Measurements from ENCODE around the gene IDUA.

IDUA gene

DNA sequence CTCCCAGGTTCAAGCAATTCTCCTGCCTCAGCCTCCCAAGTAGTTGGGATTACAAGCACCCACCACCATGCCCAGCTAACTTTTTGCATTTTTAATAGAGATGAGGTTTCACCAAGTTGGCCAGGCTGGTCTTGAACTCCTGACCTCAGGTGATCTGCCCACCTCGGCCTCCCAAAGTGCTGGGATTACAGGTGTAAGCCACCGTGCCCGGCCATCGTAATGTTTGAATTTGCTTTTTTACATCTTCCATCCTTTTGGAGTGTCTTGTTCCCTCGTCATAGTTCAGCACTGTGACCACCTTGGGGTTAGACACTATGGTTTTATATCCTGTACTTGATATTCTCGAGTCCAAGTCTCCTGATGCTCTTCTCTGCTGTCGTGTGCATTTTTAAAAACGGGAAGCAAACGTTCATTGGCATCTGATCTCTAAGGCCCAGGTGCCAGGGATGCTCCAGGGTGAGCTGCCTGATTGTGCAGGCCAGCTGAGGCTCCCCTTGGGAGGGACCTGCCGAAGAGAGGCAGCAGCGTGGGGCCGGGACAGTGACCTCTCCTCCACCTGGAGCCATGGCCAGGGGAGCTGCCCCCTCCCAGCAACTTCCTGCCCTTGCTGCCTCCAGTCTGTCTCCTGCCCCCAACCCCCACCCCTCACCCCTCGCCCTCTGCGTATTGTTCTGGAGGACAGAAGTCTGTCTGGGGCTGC lies 30.2 kb upstream of the IDUA start:
- DNase-seq: no peak

DNA sequence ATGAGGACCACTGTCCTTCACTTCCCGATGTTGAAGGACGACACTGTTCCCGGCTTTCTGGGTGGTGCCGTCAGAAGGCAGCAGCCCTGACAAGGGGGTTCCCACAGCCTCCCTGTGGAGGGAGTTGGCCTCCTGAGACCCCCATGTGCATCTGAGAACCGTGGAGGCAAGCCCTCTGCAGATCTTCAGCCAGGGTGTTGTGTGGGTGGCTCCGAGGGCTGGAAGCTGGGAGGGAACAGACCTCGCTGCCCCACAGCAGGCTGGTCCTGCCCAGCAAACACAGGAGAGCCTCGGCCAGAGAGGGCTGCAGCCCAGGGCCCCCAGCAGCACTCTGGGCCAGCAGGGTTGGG lies 29.6 kb upstream of the IDUA start:
- DNase-seq: no peak

DNA sequence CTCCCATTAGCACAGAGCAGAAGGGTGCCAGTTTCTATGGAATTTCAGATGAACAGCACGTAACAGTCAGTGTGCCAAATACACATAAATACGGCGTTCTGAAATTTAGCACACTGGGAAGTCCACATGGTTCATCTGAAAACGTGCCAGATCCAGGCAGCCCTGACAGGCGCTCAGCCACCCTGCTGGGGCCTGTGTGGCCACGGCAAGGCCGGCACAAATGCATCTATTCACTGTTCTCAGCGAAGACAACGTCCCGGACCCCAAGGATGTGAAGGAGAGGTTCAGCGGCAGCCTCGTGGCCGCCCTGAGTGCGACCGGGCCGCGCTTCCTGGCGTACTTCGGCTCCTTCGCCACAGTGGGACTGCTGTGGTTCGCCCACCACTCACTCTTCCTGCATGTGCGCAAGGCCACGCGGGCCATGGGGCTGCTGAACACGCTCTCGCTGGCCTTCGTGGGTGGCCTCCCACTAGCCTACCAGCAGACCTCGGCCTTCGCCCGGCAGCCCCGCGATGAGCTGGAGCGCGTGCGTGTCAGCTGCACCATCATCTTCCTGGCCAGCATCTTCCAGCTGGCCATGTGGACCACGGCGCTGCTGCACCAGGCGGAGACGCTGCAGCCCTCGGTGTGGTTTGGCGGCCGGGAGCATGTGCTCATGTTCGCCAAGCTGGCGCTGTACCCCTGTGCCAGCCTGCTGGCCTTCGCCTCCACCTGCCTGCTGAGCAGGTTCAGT lies 29.1 kb upstream of the IDUA start:
- DNase-seq: no peak

DNA sequence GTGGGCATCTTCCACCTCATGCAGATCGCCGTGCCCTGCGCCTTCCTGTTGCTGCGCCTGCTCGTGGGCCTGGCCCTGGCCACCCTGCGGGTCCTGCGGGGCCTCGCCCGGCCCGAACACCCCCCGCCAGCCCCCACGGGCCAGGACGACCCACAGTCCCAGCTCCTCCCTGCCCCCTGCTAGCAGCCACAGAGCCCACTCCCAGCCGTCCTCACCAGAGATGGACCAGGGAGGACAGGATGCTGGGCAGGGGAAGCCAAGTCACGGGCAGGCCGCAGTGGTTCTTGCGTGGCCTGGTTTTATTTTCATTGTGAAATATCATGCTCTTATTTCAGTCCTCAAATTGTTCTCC lies 28.6 kb upstream of the IDUA start:
- no peak for DNase-seq

GRCh38 chr4:958696-959337 lies 28.0 kb upstream of the IDUA start:
- DNase-seq: no peak

- no peak for DNase-seq
These were observed 27.3 kb upstream of the IDUA start for GRCh38 chr4:959338-960139.

DNA sequence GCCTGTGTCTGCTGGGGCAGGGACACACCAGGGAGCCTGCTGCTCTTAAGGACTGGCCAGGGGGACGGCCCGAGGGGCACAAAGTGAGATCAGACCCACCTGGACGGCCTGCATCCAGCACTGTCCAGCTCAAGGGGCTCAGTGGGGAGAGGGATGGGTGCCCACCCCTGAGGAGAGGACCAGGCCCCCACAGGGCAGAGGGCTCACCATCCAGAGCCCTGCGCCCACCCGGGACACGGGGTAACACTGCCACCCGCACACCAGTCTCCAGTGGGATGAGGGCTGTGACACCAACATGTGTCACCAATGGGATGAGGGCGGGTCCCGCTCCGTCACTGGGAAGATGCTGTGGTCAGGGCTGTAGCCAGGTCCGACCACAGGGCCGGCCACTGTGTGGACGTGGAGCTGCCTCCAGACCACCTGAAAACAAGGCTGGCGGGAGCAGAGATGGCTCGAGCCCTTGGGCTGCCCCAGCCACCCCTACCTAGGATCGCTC lies 26.7 kb upstream of the IDUA start:
- DNase-seq: no peak

- no peak for DNase-seq
These were observed 26.1 kb upstream of the IDUA start for GRCh38 chr4:960636-961350.

DNA sequence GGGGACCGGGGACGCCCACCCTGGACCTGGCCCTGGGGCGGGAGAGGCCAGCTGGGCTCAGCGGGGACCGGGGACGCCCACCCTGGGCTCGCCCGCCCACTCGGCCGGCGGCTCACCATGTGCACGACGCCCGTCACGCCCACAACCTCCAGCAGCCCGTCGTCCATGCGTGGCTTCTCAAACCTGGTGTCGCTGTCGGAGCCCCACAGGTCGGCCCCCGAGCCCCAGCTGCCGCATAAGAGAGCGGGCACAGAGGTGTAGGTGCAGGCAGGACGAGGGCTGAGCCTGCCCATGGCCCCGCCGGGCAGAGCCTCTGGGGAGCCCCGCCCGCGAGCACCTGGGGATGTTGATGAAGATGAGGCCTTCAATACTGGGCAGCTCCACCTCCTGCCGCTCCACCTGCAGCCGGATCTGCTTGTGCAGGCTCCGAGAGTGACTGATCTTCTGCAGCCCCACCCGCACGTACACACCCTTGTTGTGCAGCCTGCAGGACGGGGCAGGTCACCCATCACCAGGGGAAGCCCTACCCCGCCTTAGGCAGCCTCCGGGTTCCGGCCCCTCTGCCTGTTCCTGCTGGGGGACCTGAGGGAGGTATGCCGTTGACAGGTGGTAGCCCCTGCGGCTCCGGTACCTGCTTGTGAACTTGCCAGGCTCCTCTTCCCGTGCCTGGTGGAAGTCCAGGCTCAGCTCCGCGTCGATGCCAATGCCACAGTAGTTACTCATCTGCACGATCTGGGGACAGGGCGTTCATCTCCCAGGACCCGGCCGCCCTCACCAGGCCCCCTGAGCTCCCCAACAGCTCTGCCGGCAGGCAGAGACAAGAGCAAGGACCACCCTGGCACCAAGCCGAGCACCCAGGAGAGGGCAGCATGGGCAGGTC lies 25.3 kb upstream of the IDUA start:
- DNase-seq: no peak

DNA sequence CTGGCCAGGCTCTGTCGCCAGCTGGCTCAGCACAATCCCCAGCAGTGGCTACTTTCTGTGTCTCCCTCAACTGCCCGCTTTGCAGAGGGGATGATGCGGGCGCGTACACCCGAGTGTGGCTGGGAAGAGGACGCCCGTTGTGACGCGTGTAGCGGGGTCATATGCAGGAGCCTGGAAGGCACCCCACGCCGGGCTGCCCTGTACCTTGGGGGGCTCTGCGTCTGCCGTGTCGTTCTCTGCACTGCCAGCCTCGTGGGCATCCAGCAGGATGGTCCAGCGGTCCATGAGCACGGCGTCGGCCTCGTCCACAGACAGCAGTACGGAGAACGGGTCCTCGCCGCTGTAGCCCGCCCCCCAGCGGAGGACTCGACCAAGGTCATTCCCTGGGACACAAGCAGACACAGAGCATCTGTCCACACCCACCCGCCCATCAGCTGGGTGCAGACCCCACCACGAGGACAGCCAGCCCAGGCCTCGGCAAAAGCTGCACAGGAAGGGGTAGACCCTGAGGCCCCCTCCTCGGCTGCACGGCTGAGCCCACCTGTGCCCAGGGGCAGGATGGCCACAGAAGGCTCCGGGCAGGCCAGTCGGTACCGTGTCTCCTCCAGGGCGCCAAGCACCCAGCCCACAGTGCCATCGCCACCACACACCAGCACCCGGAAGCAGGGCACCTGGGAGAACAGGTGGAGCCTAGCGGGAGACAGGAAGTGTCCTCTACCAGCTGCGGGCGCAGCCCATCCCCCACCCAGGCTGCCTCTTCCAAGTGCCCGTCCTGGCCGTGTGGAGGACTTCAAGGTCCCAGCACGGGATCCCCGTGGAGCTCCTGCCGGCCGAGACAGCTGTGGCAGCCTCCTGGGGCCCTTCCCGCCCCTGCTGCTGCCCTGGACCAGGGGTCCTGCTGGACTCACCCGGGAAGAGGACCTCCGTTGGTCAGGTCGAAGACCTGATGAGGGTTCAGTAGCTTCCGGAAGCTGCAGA lies 24.3 kb upstream of the IDUA start:
- no peak for DNase-seq

DNA sequence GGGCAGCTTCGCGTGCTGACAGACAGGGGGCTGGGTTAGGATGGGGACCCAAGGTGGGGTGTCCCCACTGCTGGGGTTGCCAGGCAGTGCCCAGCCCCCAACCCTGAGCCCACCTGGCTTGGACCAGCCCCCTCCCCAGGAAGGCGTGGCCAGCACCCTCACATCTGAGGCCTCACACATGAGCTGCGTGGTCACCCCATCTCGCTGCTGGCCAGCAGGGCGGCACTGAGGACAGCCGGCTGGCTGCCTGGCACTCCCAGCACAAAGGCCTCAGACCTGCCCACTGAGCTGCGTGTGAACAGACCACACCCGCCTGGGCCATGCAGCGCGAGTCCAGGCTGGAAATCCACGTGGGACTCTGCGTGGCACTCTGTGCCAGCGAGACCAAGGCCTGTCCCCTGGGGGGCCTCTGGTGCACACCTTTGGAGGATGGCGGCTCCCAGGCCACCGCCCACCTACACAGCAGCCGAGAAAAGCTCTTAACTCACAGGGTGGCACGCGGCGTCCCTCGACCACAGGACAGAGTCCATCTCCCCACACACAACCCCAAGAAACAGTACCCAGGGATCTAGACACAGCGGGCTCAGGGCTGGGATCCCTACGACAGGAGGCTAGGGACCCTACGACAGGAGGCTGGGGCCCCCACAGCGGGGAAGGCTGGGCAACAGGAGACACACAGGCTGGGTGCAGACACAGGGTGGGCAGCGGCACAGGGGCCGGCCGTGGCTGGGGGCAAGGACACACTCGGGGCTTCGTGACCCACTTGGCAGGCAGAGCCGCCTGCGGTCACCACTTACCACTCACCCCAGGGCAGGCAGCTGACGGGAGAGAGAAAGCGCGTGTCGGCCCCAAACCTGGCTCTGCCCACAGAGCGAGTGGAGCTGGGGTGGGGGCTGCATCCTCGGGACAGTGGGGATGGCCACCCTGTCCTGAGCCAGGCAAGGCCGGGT lies 23.3 kb upstream of the IDUA start:
- DNase-seq: no peak

DNA sequence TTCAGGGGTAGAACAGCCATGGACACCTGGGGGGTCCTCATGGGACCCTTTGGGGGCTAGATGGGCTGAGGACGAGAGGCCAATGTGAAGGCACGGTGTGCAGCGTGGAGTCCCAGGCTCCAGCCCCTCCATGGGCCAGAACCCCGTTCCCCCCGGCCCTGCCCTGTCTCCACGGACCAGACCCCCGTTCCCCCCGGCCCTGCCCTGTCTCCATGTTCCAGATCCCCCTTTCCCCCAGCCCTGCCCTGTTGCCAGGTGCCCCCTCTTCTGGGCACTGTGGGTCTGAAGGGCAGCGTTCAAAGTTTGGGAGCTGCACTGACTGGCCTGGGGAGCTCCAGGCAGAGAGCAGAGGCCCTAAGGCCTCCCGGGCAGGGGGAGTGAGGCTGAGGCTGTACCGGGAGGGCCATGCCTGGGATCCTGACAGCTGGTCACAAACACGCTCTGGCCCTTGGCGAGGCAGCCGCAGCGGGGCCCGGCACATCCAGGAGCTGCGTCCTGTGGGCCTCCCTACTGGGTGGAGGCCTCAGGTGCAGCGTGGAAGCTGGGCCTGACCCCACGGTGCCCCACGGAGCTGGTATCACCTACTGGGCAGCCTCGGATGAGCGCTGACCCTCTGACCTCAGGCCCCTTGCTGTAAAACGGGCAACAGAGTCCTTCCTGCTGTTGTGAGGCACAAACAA lies 22.4 kb upstream of the IDUA start:
- DNase-seq: no peak

GRCh38 chr4:965048-965765 lies 21.6 kb upstream of the IDUA start:
- no peak for DNase-seq

- DNase-seq: no peak
These were observed 21.1 kb upstream of the IDUA start for GRCh38 chr4:965766-966134.

GRCh38 chr4:966266-967112 lies 20.4 kb upstream of the IDUA start:
- no peak for DNase-seq

DNA sequence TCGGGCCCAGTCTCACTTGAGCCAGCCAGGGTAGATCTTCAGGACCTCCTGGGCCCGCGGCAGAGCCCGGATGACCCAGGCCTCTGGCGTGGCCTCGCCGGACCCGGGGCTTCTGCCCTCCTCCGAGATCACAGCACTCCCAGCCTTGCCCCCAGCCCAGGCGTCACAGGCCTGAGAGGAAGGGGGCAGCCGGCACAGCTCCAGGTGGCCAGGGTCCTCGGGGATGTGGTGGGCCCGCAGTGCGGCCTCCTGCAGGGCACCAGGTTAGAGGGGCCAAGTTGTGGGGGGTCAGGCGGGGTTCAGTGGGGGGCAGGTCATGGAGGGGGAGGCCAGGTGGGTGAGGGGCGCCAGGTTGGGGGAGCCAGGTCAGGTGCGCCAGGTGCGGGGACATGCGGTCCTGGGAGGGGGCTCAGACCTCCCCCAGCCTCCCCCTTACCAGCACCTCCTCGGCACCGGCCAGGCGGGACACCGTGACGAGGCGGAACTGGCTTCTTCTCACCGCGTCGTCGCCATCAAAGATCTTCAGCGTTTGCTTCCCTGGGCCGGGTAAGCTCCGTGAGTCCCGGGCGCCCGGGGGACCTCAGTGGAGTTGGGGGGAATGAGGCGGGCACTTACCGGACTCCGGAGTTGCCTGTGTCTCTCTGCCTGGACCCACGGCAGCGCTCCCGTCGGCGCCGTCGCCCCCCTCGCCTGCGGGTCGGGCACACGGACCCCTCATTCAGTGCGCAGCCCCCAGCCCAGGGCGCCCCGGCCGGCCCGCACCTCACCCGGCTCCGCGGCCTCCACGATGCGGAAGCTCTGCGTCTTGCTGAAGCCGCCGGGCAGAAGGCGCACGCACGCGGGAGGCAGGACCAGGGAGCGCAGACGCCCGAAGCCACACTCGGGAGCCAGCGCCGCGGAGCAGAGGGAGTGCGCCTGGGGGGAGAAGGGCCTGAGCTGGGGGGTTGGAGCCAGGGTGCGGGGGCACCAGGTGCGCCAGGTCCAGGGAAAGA lies 19.4 kb upstream of the IDUA start:
- no peak for DNase-seq
